KBM-7 (cell line): ENCODE data around the gene ZNF544.
"Not testable (repeated sequence)": the region's sequence is repeated elsewhere in the genome, so short reads cannot be mapped to it uniquely, and the experiment has no call there.

Source experiments
- DNase-seq: peaks from one replicate; pipeline ENCODE4 v3.0.0-alpha.2; 2015
- in situ Hi-C: fragments of 300-500 bp; cut with MboI; formaldehyde crosslinking; loops from 2 replicates; pipeline ENCODE4 v1.14.3; 2020; ENCODE audit warnings: low sequenced_read_pairs, low pct_unique_long_range_greater_than_20kb, mixed read lengths

Gene ZNF544

GRCh38 chr19:58243351-58243750 lies 14.6 kb downstream of the ZNF544 start:
- in situ Hi-C loops = no loop called here
- no peak for DNase-seq

DNA sequence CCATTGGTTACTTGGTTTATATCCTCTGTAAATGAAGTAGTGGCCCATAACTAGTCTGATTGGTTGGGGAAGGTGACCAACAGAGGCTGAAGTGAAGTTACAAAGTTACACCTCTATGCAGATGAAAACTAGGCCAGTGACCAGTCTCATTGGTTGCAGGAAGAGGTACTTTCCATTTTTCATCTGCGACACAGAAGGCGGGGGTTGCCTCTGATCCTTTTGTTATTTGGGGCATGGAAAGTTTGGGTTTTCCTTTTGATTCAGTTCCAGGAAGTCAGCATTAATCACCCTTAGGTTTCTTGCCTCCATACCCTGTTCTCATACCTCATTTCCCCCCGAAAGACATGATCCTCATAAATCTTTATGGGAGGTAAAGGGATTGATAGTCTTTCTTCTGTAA lies 20.2 kb downstream of the ZNF544 start:
- no peak for DNase-seq
- in situ Hi-C loops = no loop called here

- in situ Hi-C loops = no loop called here
- peak; percentile 24 for DNase-seq
These were observed 23.5 kb downstream of the ZNF544 start for GRCh38 chr19:58252102-58252685.

- DNase-seq, in situ Hi-C loops: not testable (repeated sequence)
These were observed 29.5 kb downstream of the ZNF544 start for GRCh38 chr19:58258259-58258658.

DNA sequence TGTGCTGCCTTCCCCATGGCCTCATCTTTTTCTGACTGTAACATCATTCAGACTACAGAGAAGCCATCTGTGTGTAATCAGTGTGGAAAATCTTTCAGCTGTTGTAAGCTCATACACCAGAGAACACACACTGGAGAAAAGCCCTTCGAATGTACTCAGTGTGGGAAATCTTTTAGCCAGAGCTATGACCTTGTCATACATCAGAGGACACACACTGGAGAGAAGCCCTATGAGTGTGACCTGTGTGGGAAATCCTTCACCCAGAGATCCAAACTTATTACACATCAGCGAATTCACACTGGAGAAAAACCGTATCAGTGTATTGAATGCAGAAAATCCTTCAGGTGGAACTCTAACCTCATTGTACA lies 32.9 kb downstream of the ZNF544 start:
- no peak for DNase-seq
- in situ Hi-C loops = no loop called here

- no peak for DNase-seq
- in situ Hi-C loops = no loop called here
These were observed 33.5 kb downstream of the ZNF544 start for GRCh38 chr19:58261968-58262921.

- in situ Hi-C loops = no loop called here
These were observed 34.2 kb downstream of the ZNF544 start for GRCh38 chr19:58262922-58263296.

GRCh38 chr19:58265100-58265499 lies 36.4 kb downstream of the ZNF544 start:
- in situ Hi-C loops = no loop called here
- no peak for DNase-seq

More at GRCh38 chr19:58262922-58263296, 34.2 kb downstream of the ZNF544 start:
- DNase-seq = no peak

DNA sequence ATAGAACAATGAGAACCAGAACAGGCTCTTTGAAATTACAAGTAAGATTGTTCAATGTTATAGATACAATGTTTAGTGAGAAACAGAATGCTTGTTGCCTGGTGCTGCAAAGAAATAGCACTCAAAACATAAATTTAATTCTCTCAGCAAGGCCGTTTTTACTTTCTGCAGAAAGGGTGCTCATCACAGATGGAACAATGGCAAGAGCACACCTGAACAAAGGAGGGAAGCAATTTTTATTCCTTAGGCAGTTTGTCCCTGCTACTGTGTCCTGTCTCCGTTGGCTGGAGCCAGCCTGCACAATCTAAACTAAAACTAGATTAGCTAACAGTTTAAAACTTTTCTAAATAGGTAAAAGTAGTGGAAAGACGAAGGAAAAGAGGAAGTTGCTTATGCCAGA lies 39.6 kb downstream of the ZNF544 start:
- no peak for DNase-seq
- in situ Hi-C loops = no loop called here

GRCh38 chr19:58274771-58275201 lies 46.1 kb downstream of the ZNF544 start:
- in situ Hi-C loops = no loop called here
- no peak for DNase-seq

DNA sequence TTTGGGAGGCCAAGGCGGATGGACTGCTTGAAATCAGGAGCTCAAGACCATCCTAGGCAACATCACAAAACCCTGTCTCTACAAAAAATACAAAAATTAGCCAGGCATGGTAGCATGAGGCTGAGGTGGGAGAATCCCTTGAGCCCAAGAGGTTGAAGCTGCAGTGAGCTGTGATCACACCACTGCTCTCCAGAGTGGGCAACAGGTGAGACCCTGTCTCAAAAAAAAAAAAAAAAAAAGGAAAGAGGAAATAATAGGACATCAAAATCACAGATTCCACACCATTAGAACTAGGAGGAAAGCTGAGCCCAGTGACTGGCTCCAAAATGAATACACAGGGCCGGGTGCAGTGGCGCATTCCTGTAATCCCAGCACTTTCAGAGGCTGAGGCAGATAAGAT lies 46.9 kb downstream of the ZNF544 start:
- in situ Hi-C loops = no loop called here
- DNase-seq = no peak

DNA sequence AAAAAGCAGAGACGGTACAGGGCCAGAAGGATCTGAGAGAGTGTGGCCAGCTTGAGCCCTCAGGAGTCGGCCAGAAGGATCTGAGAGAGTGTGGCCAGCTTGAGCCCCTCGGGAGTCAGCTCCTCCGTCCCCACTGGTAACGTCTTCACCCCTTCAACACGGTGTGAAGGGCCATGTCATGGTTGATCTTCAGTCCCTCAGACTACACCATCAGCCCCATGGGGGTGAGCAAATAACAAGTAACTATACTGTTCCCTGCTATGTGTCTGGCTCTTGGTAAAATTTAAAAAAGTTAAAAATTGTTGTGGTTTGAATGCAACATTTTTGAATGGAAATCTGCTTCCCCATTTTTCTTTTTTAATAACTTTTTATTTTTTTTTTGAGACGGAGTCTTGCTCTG lies 48.5 kb downstream of the ZNF544 start:
- in situ Hi-C loops = no loop called here
- no peak for DNase-seq

- in situ Hi-C loops = no loop called here
These were observed 49.2 kb downstream of the ZNF544 start for GRCh38 chr19:58277748-58278540.

DNA sequence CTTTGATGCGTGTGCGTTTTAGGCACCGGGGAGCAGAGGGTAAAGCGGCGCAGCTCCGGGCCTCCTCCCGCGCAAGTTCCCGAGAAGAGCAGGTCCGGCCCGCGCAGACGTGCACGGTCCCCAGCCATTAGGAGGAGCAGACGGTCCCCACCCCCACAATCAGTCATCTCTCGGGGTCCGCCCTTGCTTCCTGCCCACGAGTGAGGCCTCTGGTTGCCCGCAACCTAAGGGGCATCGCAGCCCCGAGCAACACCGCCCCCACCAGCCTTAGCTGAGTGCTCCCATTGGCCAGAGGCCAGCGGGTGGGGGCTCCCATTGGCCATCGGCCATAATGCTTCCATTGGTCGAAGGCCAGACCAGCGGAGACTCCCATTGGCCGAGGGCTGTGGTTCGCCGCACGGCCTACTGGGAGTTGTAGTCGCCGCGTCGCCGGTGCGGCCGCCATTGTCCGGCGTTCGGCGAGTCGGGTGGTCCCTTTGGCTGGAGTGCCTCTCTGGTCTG lies 49.9 kb downstream of the ZNF544 start, which contains the start of gene ZNF8:
Gene ZNF8, plus strand, starts transcription at position 415 of the 501 bp plus-strand sequence. CDS start 127 bp downstream, outside the sequence.
- in situ Hi-C loops = no loop called here
- peak; percentile 98 for DNase-seq

More at GRCh38 chr19:58277748-58278540, 49.2 kb downstream of the ZNF544 start:
- no peak for DNase-seq

- peak; percentile 28 for DNase-seq
- in situ Hi-C loops = no loop called here
These were observed 50.6 kb downstream of the ZNF544 start for GRCh38 chr19:58279042-58279924.

DNA sequence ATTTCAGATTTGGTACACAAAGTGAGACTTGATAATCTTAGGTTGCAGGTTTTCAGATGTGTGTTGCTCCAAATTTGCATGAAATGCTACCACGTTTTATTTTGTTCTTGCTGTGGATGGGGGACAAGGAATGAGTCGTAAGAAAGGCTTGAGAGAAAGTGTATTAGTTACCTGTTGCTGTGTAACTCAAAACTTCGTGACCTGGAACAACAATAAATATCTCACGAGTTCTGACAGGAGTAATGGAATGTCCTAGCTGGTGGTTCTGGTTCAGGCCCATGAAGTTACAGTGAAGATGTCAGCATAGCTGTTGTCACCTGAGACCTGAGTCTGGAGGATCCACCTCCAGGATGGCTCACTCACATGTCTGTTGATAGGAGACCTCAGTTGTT lies 51.2 kb downstream of the ZNF544 start:
- DNase-seq = no peak
- in situ Hi-C loops = no loop called here

GRCh38 chr19:58284199-58284598 lies 55.5 kb downstream of the ZNF544 start:
- in situ Hi-C loops = no loop called here
- DNase-seq = no peak

GRCh38 chr19:58291943-58292342 lies 63.2 kb downstream of the ZNF544 start:
- in situ Hi-C loops = no loop called here
- no peak for DNase-seq
